Prostate gland (tissue), 2 donors: ENCODE data around the gene MREG.

Source experiments
- POLR2AphosphoS5 ChIP-seq: sonication (generic); formaldehyde crosslinking; IDR thresholded peaks from one replicate; pipeline ENCODE4 v1.6.1; 2017; ENCODE audit warnings: antibody characterized with exemption
- TF ChIP-seq, protein P1 (sequence below), 4 experiments: fragments of 200-600 bp in 2 of 4; fragments of 450-650 bp in 2 of 4; sonication (generic) in 2 of 4; IDR thresholded peaks; 1 replicate in 3 of 4; 2 replicates in 1 of 4; pipeline ENCODE4 v1.5.1; 2016 to 2019; ENCODE audit warnings: antibody characterized with exemption in 4 of 4, mild to moderate bottlenecking in 2 of 4, moderate library complexity in 2 of 4

DNA sequence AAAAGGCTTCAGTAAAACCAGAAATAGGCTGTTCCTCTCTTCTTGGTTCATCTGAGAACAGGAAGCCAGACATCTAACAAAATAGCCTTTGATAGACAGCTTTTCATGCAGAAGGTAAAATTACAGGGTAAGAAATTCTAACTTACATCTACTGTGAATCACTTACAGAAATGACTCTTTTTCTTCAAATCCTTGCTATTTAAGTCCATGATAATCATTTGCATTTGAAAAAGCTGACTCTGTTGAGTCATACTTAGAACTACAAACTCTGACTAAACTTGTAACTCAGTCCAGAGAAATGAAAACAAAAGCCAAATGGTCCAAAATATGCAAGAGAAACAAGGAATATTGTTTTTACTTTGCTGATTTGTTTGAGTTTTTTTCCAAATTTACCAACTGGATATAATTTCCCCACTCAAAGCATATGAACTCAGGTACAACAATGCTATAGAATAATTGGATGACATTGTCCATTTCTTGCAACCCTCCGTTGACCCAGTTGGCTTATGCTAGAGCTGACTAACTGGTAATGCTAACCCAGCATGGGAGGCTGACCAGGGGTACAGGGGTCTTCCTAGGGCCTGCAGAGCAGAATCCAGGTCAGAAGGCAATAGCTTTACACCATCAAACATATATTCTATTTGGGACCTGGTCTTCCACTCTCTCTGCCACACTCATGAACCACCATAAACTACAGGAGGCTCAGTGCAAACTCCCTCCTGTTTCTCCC lies 18.8 kb upstream of the MREG start:
- TF ChIP-seq, protein P1, sequence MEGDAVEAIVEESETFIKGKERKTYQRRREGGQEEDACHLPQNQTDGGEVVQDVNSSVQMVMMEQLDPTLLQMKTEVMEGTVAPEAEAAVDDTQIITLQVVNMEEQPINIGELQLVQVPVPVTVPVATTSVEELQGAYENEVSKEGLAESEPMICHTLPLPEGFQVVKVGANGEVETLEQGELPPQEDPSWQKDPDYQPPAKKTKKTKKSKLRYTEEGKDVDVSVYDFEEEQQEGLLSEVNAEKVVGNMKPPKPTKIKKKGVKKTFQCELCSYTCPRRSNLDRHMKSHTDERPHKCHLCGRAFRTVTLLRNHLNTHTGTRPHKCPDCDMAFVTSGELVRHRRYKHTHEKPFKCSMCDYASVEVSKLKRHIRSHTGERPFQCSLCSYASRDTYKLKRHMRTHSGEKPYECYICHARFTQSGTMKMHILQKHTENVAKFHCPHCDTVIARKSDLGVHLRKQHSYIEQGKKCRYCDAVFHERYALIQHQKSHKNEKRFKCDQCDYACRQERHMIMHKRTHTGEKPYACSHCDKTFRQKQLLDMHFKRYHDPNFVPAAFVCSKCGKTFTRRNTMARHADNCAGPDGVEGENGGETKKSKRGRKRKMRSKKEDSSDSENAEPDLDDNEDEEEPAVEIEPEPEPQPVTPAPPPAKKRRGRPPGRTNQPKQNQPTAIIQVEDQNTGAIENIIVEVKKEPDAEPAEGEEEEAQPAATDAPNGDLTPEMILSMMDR (IDR thresholded peaks at IDR 0.05) = no peak
- TF ChIP-seq POLR2AphosphoS5 = no peak
